Measurements from ENCODE around the gene PTTG2.
"Not testable (repeated sequence)": the region's sequence is repeated elsewhere in the genome, so short reads cannot be mapped to it uniquely, and the experiment has no call there.

The PTTG2 gene

DNA sequence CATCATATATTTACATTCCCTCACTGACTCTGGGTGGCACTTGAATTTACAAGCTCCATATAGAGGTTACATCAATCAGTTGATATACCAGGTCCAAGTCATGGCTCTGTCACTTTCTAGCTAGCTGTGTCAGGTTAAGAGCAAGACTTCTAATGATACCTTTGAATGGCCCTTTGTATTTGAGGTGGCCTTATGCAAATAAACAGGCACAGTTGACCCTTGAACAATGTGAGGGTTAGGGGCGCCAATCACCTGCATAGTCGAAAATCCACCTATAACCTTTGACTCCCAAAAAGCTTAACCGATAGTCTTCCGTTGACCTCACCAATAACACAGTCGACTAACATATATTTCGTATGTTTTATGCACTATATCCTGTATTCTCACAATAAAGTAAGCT, 1.3 kb upstream of the PTTG2 start:
- no peak for DNase-seq

DNA sequence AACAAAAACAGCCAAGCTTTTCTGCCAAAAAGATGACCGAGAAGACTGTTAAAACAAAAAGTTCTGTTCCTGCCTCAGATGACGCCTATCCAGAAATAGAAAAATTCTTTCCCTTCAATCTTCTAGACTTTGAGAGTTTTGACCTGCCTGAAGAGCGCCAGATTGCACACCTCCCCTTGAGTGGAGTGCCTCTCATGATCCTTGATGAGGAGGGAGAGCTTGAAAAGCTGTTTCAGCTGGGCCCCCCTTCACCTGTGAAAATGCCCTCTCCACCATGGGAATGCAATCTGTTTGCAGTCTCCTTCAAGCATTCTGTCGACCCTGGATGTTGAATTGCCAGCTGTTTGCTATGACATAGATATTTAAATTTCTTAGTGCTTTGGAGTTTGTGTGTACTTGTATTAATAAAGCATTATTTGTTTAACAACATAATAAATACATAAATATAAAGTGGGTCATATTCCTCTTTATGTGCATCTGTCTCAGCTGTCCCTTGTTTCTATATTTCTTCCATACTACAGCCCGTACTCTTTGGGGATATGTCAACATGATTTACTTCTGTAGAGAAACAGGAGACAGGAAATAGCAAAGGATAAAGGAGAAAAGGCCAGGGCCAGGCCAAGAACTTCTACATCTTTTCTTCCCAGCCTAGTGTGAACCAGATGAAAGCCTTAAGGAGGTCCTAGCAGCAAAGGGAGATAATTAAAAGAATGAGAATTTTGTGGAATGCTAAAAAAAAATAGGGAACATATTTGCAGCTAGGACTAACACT, 667 bp downstream of the PTTG2 start:
- no peak for DNase-seq

DNA sequence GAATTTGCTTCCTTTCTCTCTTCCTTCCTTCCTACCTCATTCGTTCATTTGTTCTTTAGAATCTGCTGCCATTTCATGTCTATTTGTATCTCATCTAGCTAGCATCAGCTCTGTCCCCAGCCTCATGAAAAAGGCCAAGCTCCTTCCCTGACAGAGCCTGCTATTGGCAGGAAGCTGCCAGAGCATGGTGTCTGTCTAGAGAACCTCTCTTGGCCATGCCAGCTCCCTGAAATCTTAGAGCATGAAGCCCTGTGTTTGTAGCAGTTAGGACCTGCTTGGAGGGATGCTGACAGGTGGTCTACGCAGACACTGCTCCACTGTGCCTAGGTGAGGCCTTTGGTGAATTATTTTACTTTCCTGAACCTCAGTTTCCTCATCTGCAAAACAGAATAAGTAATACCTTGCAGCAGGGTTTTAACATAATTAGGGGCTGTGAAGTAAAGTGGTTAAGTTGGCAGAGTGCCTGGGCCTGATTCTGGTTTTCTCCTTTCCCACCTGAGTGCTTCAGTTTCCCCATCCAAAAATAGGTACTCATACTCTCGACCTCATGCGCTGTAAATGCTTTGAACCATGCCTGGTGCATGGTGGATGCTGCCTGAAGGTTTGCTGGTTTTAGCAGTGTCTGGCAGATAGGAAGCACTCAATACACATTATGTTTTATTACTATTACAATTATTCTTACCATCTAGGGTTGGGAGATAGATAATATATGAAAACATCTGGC, 4.7 kb downstream of the PTTG2 start:
- DNase-seq, result no peak

DNA sequence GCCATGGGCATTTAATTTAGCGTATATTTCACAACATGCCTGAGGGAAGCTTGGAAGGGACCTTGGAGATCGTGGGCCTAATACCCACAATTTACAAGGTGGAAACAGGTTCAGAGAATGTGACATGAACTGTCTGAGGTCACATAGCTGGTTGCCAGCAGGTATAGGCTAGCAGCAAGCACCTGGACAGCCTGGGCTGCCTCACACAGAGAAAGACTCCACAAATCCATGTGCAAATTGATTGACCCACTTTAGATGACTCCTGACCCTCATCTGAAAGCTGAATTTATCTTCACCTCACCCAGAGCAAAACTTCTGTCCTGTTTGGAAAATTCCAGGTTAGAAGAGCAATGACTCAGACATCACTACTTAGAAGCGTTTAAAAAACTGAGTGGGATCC, 5.8 kb downstream of the PTTG2 start:
- DNase-seq, result no peak

DNA sequence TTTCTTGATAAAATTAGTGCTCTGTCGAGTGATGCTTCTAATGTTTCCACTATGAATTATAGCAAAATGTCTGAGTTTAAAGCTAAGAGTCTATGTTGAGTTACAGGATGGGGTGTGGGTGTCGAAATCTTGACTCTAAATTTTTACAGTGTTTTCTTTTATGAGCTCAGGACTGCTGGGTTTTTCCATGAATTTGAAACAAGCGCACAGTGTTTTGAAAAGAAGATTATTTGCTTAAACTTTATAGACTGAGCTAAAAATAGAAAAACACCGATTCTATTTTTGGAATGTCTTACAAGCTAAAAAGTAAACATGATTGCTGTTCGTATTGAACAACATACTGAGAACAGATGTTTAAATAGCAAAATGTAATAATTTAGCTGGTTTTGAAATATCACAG, 7.5 kb downstream of the PTTG2 start:
- no peak for DNase-seq

DNA sequence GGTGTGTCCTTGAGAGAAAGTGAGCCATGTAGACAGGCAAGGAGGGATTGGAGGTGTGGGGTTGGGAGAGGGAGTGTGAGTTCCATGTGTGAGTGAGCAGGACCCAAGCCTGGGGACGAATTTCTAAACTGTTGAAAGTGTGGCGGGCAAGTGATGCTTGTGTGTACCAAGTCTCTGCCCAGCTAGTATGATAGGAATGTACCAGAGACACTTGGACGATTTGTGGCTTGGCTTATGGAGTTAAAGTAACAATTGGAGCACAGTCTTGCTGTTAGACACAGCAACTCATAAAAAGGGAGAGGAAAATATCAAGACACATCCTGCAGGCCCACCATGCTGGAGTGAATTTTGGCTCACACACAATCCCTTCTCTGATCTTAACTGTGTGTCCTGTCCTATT, 8.5 kb downstream of the PTTG2 start:
- DNase-seq, result no peak

DNA sequence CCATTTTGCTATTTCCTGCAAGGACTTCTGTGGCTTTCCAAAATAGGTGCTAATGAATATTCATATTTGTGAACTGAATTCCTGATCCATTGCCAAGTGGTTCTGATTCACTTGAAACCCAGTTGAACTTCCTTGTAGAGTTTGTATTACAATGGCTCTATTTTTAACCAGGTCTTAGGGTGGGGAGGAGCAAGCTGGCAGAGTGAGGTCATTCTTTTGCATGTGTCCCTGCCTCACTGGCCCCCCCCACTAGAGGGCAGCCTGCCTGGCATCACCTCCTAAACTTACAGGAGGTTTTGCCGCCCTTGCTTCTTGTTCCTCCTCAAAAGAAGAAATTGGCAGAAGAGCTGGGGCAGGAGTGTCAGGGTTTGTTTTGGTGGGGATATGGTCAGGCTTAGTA, 10.5 kb downstream of the PTTG2 start:
- DNase-seq, result peak; percentile 70

DNA sequence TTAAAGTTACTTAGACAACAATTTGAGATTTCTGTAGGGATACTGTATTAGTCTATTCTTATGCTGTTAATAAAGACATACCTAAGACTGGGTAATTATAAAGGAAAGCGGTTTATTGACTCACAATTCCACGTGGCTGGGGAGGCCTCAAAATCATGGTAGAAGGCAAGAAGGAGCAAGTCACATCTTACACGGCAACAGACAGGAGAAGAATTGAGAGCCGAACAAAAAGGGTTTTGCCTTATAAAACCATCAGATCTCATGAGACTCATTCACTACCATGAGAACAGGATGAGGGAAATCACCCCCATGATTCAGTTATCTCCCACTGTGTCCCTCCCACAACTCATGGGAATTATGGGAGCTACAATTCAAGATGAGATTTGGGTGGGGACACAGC, 11.0 kb downstream of the PTTG2 start:
- DNase-seq, result no peak

DNA sequence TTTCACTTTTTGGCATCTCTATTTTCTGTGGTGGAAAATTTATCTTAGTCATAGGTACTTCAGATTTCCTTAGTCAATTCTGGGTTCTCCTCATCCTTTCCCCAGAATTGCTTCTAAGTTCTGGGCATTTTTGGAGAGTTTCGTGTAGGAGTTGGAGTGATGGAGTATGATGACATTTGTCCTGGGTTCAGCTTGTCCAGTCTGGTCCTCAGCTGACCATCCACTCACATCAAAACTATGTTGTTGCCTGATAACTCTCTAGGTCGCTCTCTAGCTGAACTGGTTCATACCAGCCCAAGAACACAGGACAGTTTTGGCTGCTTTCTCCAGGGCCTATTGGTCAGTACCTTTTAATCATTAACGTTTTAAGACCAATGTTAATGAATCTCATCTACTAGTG, 13.2 kb downstream of the PTTG2 start:
- no peak for DNase-seq

DNA sequence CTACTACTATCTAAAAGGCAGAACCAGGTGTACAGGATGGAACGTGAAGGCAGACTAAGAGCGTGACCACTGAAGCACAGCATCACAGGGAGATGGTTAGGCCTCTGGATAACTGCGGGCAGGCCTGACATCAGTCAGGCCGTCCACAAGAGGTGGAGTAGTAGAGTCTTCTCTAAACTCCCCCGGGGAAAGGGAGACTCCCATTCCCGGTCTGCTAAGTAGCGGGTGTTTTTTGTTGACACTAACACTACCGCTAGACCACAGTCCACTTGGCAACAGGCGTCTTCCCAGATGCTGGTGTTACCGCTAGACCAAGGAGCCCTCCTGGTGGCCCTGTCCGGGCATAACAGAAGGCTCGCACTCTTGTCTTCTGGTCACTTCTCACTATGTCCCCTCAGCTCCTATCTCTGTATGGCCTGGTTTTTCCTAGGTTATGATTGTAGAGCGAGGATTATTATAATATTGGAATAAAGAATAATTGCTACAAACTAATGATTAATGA, 15.2 kb downstream of the PTTG2 start:
- not testable (repeated sequence) for DNase-seq

DNA sequence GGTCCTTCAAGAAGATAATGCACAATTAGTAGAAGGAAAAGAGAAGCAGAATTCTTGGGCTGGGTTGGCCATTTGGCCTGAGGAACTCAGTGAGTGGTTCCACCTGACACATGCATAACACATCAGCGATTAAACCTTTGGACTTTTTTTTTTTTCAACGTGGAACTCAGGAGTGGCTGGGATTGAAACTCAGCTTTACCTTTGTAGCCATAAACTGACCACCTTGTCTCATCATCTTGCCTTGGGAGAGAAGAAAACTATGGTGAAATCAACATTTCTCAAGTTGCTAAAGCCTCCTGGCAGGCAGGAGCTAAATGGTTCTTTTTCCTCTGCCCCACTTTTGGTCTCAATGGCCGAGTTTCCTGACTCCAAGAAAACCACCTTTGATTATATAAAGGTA, 16.3 kb downstream of the PTTG2 start:
- DNase-seq, result no peak

DNA sequence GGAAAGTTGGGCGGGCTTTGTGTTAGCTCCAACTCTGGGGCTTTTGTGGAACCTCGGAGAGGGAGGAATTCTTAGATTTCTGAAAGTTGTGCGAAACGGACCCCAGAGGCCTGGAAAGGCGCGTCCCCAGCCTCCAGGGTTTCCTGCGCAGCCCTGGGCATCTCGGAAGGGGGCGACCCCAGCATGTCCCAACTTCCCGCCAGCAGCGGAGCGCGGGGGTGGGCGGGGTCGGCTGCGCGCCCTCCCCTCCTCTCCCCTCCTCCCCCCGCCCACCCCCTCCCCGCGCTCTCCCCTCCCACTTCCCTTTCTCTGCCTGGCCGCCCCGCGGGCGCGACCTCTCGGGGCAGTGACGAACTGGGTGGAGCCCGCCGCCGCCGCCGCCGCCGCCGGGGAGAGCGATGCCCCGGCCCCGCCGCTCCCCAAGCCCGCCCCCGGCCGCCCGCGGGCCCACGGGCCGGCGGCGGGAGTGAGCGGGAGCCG, 16.8 kb downstream of the PTTG2 start:
- peak; percentile 22 for DNase-seq

DNA sequence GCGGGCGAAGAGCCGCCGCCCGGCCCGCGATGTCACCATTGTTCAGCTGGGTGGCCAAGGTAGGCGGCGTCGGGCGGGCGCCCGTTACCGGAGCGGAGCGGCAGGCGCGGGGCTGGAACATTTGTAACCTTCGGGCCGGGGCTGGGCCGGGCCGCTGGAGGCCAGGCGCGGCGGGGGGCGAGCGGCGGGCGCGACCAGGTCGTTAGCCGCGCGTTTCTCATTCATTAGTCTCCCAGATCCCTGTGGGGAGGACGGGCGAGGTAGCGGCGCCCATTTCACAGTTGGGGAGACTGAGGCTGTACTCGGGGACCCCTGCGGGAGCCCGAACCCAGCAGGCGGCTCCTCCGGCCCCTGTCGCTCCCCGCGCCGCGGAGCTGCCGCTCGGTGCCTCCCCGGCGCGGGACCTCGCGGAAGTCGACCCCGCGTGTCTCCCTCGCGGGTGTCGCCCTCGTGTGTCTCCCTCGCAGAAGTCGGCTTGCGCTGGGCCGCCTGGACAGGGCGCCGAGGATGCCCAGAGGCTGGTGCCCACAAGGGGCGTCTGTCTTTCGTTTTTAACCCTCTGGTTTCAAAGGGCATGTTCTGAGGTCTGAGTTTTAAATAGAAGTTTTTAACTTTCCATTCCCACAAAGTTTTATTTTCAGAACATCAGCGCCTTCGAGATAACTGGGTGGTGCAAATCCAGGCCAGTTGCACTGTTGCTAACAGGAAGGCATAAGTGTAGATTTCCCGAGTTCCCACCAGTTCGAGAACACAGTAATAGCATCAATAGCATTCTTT, 17.5 kb downstream of the PTTG2 start:
- no peak for DNase-seq

DNA sequence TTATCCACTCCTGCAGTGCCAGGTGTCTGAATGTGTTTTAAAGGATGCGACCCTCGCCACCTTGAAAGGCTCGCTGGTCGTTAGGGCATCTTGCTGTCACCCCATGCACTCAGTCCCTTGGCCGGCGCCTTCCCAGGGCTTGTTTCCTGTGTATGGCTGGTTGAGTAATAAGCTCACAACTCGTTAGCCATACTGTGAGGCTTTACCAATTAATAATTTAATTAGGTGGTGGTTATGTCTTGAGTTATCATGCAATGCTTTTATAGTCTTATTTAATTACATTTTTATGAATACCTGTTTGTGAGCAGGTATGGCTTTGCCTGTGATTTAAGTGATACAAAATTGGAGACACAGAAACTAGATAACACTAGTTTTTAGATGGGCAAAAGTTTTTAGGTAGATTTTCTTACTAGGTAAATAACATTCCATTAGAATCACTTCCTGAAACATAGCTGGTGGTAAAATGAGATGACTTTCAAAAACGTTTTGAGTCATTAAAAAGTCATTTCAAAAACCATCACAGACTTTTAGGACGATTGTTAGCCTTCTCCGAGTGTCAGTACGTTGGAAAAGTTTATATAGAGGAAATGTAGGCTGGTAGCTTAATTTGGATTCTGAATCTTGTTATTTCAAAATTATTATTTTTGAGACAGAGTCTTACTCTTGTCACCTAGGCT, 18.2 kb downstream of the PTTG2 start:
- no peak for DNase-seq

DNA sequence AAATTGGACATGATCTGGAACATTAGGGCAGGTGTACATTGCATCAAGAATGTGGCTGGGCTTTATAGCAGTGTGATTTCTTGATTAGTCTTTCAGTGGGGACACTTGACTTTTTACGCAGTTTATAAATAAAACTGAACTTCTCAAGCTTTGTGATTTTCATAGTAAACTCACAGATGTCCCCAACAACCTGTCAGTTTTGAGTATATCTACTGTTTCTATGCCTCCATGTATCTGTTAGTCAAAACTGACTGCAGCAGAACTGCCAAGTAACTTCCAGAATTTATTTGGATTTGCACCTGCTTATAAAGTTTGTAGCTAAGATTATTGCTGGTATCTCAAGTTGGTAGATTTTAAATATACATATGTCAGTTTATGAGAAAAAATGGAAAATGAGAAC, 20.0 kb downstream of the PTTG2 start:
- DNase-seq, result no peak

DNA sequence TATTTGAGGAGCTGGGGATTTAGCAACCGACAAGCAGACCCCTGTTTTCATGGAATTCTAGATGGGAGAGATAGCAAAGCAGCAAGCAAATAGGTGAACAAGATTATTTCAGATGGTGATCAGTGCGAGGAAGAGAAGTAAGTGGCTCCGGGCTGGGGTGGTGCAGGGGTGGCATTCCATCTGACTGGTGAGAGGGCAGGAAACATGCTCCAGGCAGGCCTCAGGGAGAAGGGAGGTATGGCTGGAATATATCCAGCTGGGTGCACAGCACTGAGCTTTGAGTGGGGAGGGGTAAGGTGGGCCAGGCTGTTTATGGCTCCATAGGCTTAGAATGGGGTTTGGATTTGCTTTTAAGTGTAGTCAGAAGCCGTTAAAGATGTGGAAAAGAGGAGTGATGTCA, 21.2 kb downstream of the PTTG2 start:
- no peak for DNase-seq

DNA sequence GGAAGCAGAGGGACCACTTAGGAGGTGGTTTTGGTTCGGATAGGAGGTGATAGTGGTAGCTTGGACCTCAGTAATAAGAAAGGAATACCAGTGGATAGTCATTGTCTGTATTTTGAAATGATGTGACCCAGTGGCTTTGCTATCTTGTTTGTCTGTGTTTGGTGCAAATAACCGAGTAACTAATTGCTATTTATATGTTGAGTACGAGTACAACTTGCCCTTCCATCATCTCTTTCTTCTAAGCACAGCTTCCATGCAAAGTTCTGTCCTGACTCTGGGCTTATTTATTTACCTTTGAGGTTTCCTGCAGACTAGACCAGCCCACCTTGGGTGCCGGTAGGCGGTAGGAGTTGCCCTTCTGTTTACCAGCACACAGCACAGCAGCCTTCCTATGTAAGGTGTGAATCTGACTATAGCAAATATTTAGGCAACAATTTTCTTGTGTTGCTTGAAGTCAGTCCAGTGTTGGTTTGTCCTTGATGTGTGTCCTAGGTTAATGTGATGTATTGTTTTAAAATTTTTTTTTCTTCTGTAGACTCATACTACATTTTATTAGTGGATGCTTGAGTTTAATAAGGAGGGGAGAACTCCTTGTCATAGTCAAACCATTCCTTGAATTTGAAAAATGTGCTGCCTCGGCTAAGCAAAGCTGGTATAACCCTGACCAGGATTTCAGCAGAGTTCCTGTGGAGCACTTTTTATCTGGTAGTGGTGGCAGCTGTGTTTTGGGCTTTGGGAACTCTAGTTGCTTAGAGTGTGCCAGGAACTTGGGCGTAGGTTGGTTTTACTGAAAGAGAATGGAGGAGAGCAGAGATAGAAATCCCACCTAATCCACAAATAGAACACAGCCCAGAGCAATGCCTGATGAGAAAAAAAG, 21.9 kb downstream of the PTTG2 start:
- no peak for DNase-seq

DNA sequence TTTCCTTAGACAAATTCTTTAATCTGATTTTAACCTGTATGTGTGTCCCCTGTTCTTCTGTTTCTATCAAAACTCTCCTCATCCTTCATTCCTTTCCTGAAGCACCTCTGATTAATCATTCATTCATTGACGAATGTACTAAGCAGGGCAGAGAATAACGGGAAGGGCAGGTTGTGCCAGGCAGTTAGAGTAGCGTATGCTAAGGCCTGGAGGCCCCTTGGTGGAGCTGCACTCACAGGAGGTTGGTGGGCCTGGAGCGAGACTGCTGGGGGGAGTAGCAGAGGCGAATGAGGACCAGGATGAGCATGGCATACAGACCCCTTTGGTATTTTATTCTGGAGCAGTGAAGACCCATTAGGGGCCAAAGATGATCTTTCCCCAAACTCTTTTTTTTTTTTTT, 22.5 kb downstream of the PTTG2 start:
- DNase-seq, result no peak

DNA sequence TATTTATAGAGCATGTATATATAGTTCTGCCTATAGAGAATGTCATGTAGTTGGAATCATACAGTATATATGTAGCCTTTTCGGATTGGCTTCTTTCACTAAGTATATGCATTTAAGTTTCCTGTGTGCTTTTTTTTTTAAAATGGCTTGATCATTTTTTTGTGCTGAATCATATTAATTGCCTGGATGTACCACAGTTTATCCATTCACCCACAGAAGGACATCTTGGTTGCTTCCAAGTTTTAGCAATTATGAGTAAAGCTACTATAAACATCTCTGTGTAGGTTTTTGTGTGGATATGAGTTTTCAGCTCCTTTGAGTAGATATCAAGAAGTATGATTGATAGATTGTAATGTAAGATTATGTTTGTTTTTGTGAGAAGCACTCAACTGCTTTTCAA, 23.8 kb downstream of the PTTG2 start:
- no peak for DNase-seq

DNA sequence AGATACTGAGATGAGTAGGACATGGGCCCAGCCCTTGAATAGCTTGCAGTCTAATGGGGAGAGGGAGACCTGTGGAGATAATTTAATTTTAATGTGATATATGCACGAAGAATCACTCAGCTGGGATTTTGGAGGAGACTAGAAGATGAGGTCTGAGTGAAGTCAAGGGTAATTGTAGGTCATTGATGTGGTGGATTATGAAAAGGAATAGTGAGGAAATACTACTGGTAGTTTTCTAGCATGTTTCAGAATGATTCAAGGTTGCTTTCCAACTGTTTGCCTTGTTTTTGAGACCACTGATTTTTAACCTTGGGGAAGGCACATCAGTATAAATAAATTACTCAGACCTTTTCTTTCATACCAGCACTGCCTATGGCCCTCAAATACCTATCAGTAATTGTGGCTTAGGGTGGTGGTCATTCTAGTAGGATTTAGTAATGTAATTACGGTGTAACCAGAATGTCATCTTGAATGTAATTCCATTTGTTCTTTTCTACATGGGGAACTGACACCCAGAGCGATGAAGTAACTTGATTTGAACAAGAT, 25.6 kb downstream of the PTTG2 start:
- DNase-seq, result no peak

DNA sequence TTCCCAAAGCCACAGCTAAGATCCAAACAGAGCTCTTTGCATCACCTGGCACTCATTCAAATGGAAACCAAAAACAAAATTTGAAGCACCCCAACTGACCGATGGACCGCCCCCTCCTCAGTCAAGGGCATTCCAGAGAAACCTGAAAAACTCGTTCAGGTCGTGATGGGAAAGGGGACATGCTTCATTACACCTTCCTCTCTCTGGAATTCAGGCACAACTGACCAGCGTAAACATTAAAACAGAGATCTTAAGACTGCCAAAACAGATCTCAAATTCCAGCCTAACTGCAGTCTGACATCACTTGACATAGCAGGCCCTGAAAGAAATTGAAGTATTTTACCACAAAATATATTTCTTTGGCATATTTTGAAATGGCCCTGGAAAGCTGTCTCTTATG, 28.5 kb downstream of the PTTG2 start:
- no peak for DNase-seq
